Measurements from ENCODE around the gene SPAG9. TPM values are rescaled to one million over a fixed set of nuclear protein-coding genes. Genes with fewer than 3 reads are reported as not detected.
"Not testable (repeated sequence)": the region's sequence is repeated elsewhere in the genome, so short reads cannot be mapped to it uniquely, and the experiment has no call there.

The SPAG9 gene
- total and polyA plus RNA-seq, 2 experiments from 2014 or later: 26.5 to 82.7 TPM

DNA sequence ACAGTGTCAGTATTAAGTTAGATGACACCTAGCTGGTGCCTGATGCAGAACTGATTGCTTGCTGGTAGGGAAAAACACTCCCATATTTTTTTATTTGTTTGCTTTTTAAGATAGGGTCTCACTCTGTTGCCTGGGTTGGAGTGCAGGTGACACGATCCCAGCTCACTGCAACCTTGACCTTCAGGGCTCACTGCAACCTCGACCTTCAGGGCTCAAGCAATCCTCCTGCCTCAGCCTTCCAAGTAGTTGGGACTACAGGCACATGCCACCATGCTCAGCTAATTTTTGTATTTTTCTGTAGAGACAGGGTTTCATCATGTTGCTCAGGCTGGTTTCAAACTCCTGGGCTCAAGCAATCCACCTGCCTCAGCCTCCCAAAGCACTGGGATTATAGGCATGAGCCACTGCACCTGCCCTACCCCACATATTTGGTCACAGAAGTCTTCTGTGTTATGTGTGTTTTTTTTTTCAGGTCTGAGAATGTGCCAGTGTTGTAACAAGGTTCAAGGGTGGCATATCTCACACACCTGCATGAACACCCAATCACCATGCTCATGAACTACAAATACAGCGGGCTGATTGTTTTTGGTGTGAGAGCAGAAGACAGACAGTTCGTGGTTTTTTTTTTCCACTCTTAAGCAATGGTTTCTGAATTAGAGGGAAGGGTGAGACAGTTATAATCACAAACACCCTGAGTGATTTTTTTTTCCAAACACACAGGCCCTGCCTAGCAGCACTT is 22.8 kb downstream of the SPAG9 start:
- peaks cover 96% of the 10 kb centered on the region for H3K79me2 ChIP-seq

DNA sequence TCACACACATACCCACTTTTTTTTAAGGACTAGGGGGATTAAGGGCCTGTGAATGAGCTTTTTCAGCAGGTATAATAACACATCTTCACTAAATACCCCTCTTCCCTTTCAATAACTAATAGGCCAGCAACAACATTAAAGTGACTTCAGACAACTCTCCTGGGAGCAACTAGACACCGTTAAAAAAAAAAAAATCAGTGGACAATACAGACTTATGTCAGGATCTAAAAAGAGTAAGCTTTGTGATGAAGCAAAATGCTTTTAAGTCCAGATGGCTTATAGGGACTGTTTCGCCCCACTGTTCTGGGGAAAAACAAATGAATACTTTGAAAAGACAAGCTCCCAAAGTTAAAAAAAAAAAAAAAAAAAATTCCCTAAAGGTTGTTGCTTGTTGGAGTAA is 29.0 kb downstream of the SPAG9 start:
- no peak for DNase-seq (ENCODE audit: low spot score)
- H2AFZ ChIP-seq: no peak overlapping the region
- H3K9me2 ChIP-seq (replicated peaks; ENCODE audit: insufficient read depth): no peaks in the 10 kb centered on the region
- peaks cover 35% of the 10 kb centered on the region for H4K20me1 ChIP-seq (ENCODE audit: insufficient read depth, poor library complexity, severe bottlenecking)
- no peaks in the 10 kb centered on the region for H3K9me3 ChIP-seq (ENCODE audit: low read depth)
- 78% methylated on average over 2 of the region's 2 CpGs for WGBS (ENCODE audit: low lambda C conversion rate, missing lambda C conversion rate)
- no peak overlapping the region for H3K4me3 ChIP-seq
- H3K27me3 ChIP-seq: no peaks in the 10 kb centered on the region
- peaks cover 3% of the 10 kb centered on the region for H3K4me1 ChIP-seq (ENCODE audit: insufficient read depth)
- H3K27ac ChIP-seq: no peak overlapping the region
- TF ChIP-seq EZH2phosphoT487 (IDR thresholded peaks at IDR 0.05; ENCODE audit: low read depth, severe bottlenecking, unreplicated experiment): no peak
- no peak for TF ChIP-seq EZH2 (IDR thresholded peaks at IDR 0.05; ENCODE audit: borderline replicate concordance)
- TF ChIP-seq, protein P1, sequence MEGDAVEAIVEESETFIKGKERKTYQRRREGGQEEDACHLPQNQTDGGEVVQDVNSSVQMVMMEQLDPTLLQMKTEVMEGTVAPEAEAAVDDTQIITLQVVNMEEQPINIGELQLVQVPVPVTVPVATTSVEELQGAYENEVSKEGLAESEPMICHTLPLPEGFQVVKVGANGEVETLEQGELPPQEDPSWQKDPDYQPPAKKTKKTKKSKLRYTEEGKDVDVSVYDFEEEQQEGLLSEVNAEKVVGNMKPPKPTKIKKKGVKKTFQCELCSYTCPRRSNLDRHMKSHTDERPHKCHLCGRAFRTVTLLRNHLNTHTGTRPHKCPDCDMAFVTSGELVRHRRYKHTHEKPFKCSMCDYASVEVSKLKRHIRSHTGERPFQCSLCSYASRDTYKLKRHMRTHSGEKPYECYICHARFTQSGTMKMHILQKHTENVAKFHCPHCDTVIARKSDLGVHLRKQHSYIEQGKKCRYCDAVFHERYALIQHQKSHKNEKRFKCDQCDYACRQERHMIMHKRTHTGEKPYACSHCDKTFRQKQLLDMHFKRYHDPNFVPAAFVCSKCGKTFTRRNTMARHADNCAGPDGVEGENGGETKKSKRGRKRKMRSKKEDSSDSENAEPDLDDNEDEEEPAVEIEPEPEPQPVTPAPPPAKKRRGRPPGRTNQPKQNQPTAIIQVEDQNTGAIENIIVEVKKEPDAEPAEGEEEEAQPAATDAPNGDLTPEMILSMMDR (IDR thresholded peaks at IDR 0.05; ENCODE audit: poor library complexity): no peak
- no peak overlapping the region for H3K4me2 ChIP-seq
- H3K79me2 ChIP-seq: peaks cover 97% of the 10 kb centered on the region
- no peaks in the 10 kb centered on the region for H3K36me3 ChIP-seq (replicated peaks; ENCODE audit: insufficient read depth, low read depth)

More for the DNA sequence above, 22.8 kb downstream of the SPAG9 start:
- peaks cover 36% of the 10 kb centered on the region for H4K20me1 ChIP-seq (ENCODE audit: insufficient read depth, poor library complexity, severe bottlenecking)
- no peak for TF ChIP-seq EZH2 (IDR thresholded peaks at IDR 0.05; ENCODE audit: borderline replicate concordance)
- TF ChIP-seq, protein P1 (IDR thresholded peaks at IDR 0.05; ENCODE audit: poor library complexity): no peak
- H2AFZ ChIP-seq: no peak overlapping the region
- no peaks in the 10 kb centered on the region for H3K9me2 ChIP-seq (replicated peaks; ENCODE audit: insufficient read depth)
- WGBS (ENCODE audit: low lambda C conversion rate, missing lambda C conversion rate): 75% methylated on average over 4 of the region's 4 CpGs
- H3K4me1 ChIP-seq (ENCODE audit: insufficient read depth): peaks cover 2% of the 10 kb centered on the region
- H3K36me3 ChIP-seq (replicated peaks; ENCODE audit: insufficient read depth, low read depth): no peaks in the 10 kb centered on the region
- no peaks in the 10 kb centered on the region for H3K27me3 ChIP-seq
- no peak overlapping the region for H3K4me2 ChIP-seq
- H3K9me3 ChIP-seq (ENCODE audit: low read depth): no peaks in the 10 kb centered on the region
- no peak overlapping the region for H3K4me3 ChIP-seq
- H3K27ac ChIP-seq: peak overlapping the region; percentile 44
- peak; percentile 26 for DNase-seq (ENCODE audit: low spot score)

DNA sequence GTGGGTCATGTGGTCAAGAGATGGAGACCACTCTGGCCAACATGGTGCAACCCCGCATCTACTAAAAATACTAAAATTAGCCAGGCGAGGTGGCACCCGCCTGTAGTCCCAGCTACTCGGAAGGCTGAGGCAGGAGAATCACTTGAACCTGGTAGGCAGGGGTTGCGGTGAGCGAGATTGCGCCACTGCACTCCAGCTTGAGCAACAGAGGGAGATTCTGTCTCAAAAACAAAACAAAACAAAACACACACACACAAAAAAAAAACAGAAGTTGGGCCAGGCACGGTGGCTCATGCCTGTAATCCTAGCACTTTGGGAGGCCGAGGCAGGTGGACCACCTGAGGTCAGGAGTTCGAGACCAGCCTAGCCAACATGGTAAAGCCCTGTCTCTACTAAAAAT is 31.8 kb downstream of the SPAG9 start:
- not testable (repeated sequence) for H3K9me3 ChIP-seq (ENCODE audit: low read depth); H3K27ac ChIP-seq; H3K27me3 ChIP-seq; H3K36me3 ChIP-seq (replicated peaks; ENCODE audit: insufficient read depth, low read depth); DNase-seq (ENCODE audit: low spot score); H3K4me1 ChIP-seq (ENCODE audit: insufficient read depth); H3K4me2 ChIP-seq; H3K9me2 ChIP-seq (replicated peaks; ENCODE audit: insufficient read depth); H3K4me3 ChIP-seq; H2AFZ ChIP-seq
- peaks cover 49% of the 10 kb centered on the region for H4K20me1 ChIP-seq (ENCODE audit: insufficient read depth, poor library complexity, severe bottlenecking)
- WGBS (ENCODE audit: low lambda C conversion rate, missing lambda C conversion rate): 97% methylated on average over 10 of the region's 10 CpGs
- peaks cover 94% of the 10 kb centered on the region for H3K79me2 ChIP-seq

DNA sequence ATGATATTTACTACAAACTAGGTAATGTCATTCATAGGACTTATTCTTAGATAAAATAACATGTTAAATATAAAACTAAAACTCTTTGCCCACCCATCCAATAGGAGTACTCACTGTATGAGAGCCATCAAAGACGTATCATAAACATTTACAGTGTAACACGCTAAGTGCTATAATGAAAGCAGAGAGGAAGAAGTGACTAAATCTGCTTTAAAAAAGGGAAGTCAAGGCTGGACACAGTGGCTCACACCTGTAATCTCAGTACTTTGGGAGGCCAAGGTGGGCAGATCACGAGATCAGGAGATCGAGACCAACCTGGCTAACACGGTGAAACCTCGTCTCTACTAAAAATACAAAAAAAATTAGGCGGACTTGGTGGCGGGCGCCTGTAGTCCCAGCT is 32.4 kb downstream of the SPAG9 start:
- no peaks in the 10 kb centered on the region for H3K9me2 ChIP-seq (replicated peaks; ENCODE audit: insufficient read depth)
- H3K27me3 ChIP-seq: no peaks in the 10 kb centered on the region
- H3K36me3 ChIP-seq (replicated peaks; ENCODE audit: insufficient read depth, low read depth): no peaks in the 10 kb centered on the region
- H3K9me3 ChIP-seq (ENCODE audit: low read depth): no peaks in the 10 kb centered on the region
- no peak for DNase-seq (ENCODE audit: low spot score)
- no peak overlapping the region for H3K4me3 ChIP-seq
- H2AFZ ChIP-seq: no peak overlapping the region
- TF ChIP-seq EZH2 (IDR thresholded peaks at IDR 0.05; ENCODE audit: borderline replicate concordance): no peak
- TF ChIP-seq EZH2phosphoT487 (IDR thresholded peaks at IDR 0.05; ENCODE audit: low read depth, severe bottlenecking, unreplicated experiment): no peak
- TF ChIP-seq, protein P1 (IDR thresholded peaks at IDR 0.05; ENCODE audit: poor library complexity): no peak
- H3K4me2 ChIP-seq: no peak overlapping the region
- H3K79me2 ChIP-seq: peaks cover 95% of the 10 kb centered on the region
- no peak overlapping the region for H3K27ac ChIP-seq
- WGBS (ENCODE audit: low lambda C conversion rate, missing lambda C conversion rate): 99% methylated on average over 9 of the region's 9 CpGs
- H3K4me1 ChIP-seq (ENCODE audit: insufficient read depth): peaks cover 3% of the 10 kb centered on the region
- H4K20me1 ChIP-seq (ENCODE audit: insufficient read depth, poor library complexity, severe bottlenecking): peaks cover 49% of the 10 kb centered on the region

Measured in hepatocyte (in vitro differentiated cells).